Upper lobe of left lung (tissue), 6 donors: ENCODE measurements around the gene ITM2C. TPM values are rescaled to one million over a fixed set of nuclear protein-coding genes. Genes with fewer than 3 reads are reported as not detected.

Source experiments
- ATAC-seq, 2 donors: fragments of 200-7000 bp; cut with Tn5 transposase; one replicate each; pipeline ENCODE4 v1.9.1; 2022; ENCODE audit warnings: mild to moderate bottlenecking in 2 of 2, moderate library complexity in 2 of 2; ENCODE audit not compliant: low FRiP score in 2 of 2
- DNase-seq, 2 donors: peaks; one replicate each; pipeline ENCODE4 v3.0.0-alpha.2; 2019 to 2020
- H3K27ac ChIP-seq, 4 donors: fragments of 200-600 bp; sonication (generic); one replicate each; pipeline ENCODE4 v1.5.1; 2016 to 2019
- H3K27me3 ChIP-seq, 4 donors: fragments of 200-600 bp; sonication (generic); one replicate each; pipeline ENCODE4 v1.5.1; 2017 to 2019
- H3K36me3 ChIP-seq, 4 donors: fragments of 200-600 bp; sonication (generic); one replicate each; pipeline ENCODE4 v1.5.1; 2016 to 2019
- H3K4me1 ChIP-seq, 4 donors: fragments of 200-600 bp; sonication (generic); one replicate each; pipeline ENCODE4 v1.5.1; 2018 to 2019
- H3K4me3 ChIP-seq, 4 donors: fragments of 200-600 bp; sonication (generic); one replicate each; pipeline ENCODE4 v1.5.1; 2017 to 2019; ENCODE audit warnings: mild to moderate bottlenecking in 2 of 4, moderate library complexity in 1 of 4
- H3K9me3 ChIP-seq, 4 donors: fragments of 200-600 bp; sonication (generic); one replicate each; pipeline ENCODE4 v1.5.1; 2018 to 2019
- CTCF ChIP-seq, 6 experiments: fragments of 450-650 bp in 4 of 6; fragments of 200-600 bp in 2 of 6; sonication (generic) in 2 of 6; IDR thresholded peaks; one replicate each; pipeline ENCODE4 v1.5.1; 2016 to 2019; ENCODE audit warnings: antibody characterized with exemption in 6 of 6
- EP300 ChIP-seq, 4 donors: sonication (generic); formaldehyde crosslinking; IDR thresholded peaks; one replicate each; pipeline ENCODE4 v1.5.1; 2017; ENCODE audit warnings: antibody characterized with exemption in 4 of 4, control low read depth in 2 of 4
- POLR2A ChIP-seq, 4 donors: fragments of 450-650 bp; IDR thresholded peaks; one replicate each; pipeline ENCODE4 v1.5.1; 2016 to 2017; ENCODE audit warnings: antibody characterized with exemption in 4 of 4, mild to moderate bottlenecking in 2 of 4
- POLR2AphosphoS5 ChIP-seq, 2 donors: sonication (generic); formaldehyde crosslinking; IDR thresholded peaks; one replicate each; pipeline ENCODE4 v1.5.1; 2017; ENCODE audit warnings: antibody characterized with exemption in 2 of 2
- WGBS, 2 donors: methylation state at CpG; one replicate each; pipeline ENCODE4 v1.1.5; 2017 to 2018; 5-methylcytosine and 5-hydroxymethylcytosine counted together
- total RNA-seq, 6 donors: library from RNA; depleted of rRNA in 4 of 6; stranded (reverse); fragments of >200 nt in 4 of 6; gene quantifications; one replicate each; pipeline versions ENCODE4 v1.1.0 to v1.2.1, GENCODE V29; 2016 to 2021
- donor health status: DM: no; HTN: no; CAD: no; lungs with moderate emphysema.
- donor health status: DM: no; HTN: yes; CAD: no; lungs with severe emphysema.

The ITM2C gene
- total RNA-seq, 6 donors from 2014 or later = 19.9 to 40.4 (median 25.6) TPM

GRCh38 chr2:230896346-230897115, 31.8 kb downstream of the ITM2C start:
- no peak overlapping the region for H3K27ac ChIP-seq
- no peak for TF ChIP-seq EP300 (IDR thresholded peaks at IDR 0.05)
- TF ChIP-seq CTCF (IDR thresholded peaks at IDR 0.05) = no peak
- no peak for TF ChIP-seq POLR2AphosphoS5 (IDR thresholded peaks at IDR 0.05)
- no peak for TF ChIP-seq POLR2A (IDR thresholded peaks at IDR 0.05)
- WGBS, 2 donors = 88 to 91% methylated on average over 19 of the region's 19 CpGs
- no peaks in the 10 kb centered on the region for H3K27me3 ChIP-seq
- no peaks in the 10 kb centered on the region for H3K9me3 ChIP-seq
- peak in 1 of 2 donors; percentile 6 for DNase-seq
- H3K36me3 ChIP-seq = no peaks in the 10 kb centered on the region
- no peak overlapping the region for H3K4me3 ChIP-seq
- ATAC-seq = no peak
- no peaks in the 10 kb centered on the region for H3K4me1 ChIP-seq

GRCh38 chr2:230898016-230898712, 33.4 kb downstream of the ITM2C start:
- ATAC-seq = no peak
- no peak overlapping the region for H3K27ac ChIP-seq
- no peak for TF ChIP-seq POLR2AphosphoS5 (IDR thresholded peaks at IDR 0.05)
- no peak for TF ChIP-seq CTCF (IDR thresholded peaks at IDR 0.05)
- TF ChIP-seq POLR2A (IDR thresholded peaks at IDR 0.05) = no peak
- TF ChIP-seq EP300 (IDR thresholded peaks at IDR 0.05) = no peak
- whole genome bisulfite sequencing, 2 donors = 88 to 94% methylated on average over 7 to 9 of the region's 13 CpGs
- no peaks in the 10 kb centered on the region for H3K27me3 ChIP-seq
- peak in 1 of 2 donors; percentile 8 for DNase-seq
- no peaks in the 10 kb centered on the region for H3K4me1 ChIP-seq
- H3K4me3 ChIP-seq = no peak overlapping the region
- H3K9me3 ChIP-seq = no peaks in the 10 kb centered on the region
- H3K36me3 ChIP-seq = no peaks in the 10 kb centered on the region

DNA sequence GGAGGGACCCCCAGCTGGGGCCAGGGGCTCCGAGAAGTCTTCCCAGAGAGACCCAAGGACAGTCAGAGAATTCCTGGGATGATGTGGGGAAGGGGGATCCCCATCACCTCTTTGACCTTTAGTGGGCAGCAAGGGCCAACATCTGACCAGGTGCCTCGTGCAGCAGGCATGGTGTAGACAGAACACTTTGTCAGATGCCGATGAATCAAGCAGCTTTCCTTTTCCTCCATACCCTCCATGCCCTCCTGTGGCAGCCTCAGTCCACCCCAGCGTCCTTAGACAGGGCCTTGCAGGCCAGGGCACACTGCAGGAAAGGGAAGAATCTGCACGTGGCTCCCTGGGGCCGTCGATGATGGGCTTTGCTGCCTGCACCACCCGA, 34.0 kb downstream of the ITM2C start:
- WGBS, 2 donors = 72 to 86% methylated on average over 6 to 8 of the region's 8 CpGs
- Histone ChIP-seq H3K9me3 (no peaks in the 10 kb centered on the region), H3K4me3 (no peak overlapping the region), H3K27me3 (no peaks in the 10 kb centered on the region), H3K36me3 (no peaks in the 10 kb centered on the region), H3K27ac (no peak overlapping the region), H3K4me1 (no peaks in the 10 kb centered on the region)
- TF ChIP-seq POLR2AphosphoS5 (IDR thresholded peaks at IDR 0.05) = no peak
- TF ChIP-seq POLR2A (IDR thresholded peaks at IDR 0.05) = no peak
- TF ChIP-seq EP300 (IDR thresholded peaks at IDR 0.05) = no peak
- TF ChIP-seq CTCF (IDR thresholded peaks at IDR 0.05) = no peak
- DNase-seq = peak in 1 of 2 donors; percentile 6
- ATAC-seq = no peak

DNA sequence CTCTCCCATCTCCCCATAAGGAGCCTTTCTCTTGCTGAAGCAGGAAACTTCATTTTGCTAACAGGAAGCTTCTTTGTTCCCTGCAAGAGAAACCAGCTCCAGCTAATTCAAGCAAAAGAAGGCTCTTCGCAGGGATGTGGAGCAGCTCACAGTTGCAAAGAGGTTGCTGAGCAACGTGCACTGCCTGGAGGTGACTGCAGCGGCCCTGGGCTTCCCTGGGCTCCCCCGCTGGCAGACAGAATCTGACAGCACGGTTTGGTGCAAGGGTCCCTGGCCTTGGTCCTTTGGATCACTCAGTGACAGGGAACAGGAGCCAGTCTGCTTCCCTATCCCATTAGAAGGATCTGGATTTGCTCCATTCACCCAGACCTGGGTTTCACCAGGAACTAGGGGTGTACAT, 34.5 kb downstream of the ITM2C start:
- no peaks in the 10 kb centered on the region for H3K4me1 ChIP-seq
- no peak for ATAC-seq
- no peak for TF ChIP-seq POLR2A (IDR thresholded peaks at IDR 0.05)
- no peak for TF ChIP-seq POLR2AphosphoS5 (IDR thresholded peaks at IDR 0.05)
- no peak for TF ChIP-seq CTCF (IDR thresholded peaks at IDR 0.05)
- no peak for TF ChIP-seq EP300 (IDR thresholded peaks at IDR 0.05)
- H3K36me3 ChIP-seq = no peaks in the 10 kb centered on the region
- no peaks in the 10 kb centered on the region for H3K9me3 ChIP-seq
- no peaks in the 10 kb centered on the region for H3K27me3 ChIP-seq
- H3K27ac ChIP-seq = no peak overlapping the region
- no peak overlapping the region for H3K4me3 ChIP-seq
- peak in 1 of 2 donors; percentile 1 for DNase-seq
- WGBS, 2 donors = 40 to 56% methylated on average over 1 to 5 of the region's 5 CpGs
